SK-N-SH (cell line): ENCODE data around the gene PHF21A. TPM values are rescaled to one million over a fixed set of nuclear protein-coding genes. Genes with fewer than 3 reads are reported as not detected.

ENCODE experiments used
- CTCF ChIA-PET: fragments of 300-600, 350-600 bp; formaldehyde crosslinking; extraction: SDS; loops from one replicate; lab custom pipeline; 2021; lab: Yijun Ruan, JAX
- POLR2A ChIA-PET: fragments of 350-600 bp; sonication (Branson Sonifier 250); formaldehyde crosslinking; extraction: SDS; loops from one replicate; lab custom pipeline; 2020; ENCODE audit warnings: antibody characterized with exemption, inconsistent platforms; lab: Yijun Ruan, JAX
- DNase-seq: peaks from one replicate; pipeline ENCODE4 v3.0.0; 2012
- H2AFZ ChIP-seq: fragments of 200-600 bp; sonication (generic); 2 replicates; pipeline ENCODE4 v1.8.1; 2016; ENCODE audit warnings: antibody characterized with exemption, mild to moderate bottlenecking, low read depth
- H3F3A ChIP-seq: fragments of 200-600 bp; sonication (generic); replicated peaks from 2 replicates; pipeline ENCODE3; 2016; ENCODE audit warnings: antibody characterized with exemption, mild to moderate bottlenecking; ENCODE audit not compliant: insufficient read depth
- H3K27ac ChIP-seq, 2 experiments: fragments of 200-500 bp in 1 of 2; fragments of 200-600 bp in 1 of 2; sonication (Bioruptor generic) in 1 of 2; sonication (generic), shearing (Covaris generic) in 1 of 2; 2 replicates each; pipeline versions ENCODE4 v1.5.1 to v1.6.1; 2014 to 2016; ENCODE audit warnings: low read depth in 2 of 2, inconsistent platforms in 1 of 2, low read length in 1 of 2, mild to moderate bottlenecking in 1 of 2, mixed read lengths in 1 of 2
- H3K27me3 ChIP-seq: fragments of 200-600 bp; sonication (generic), shearing (Covaris generic); 2 replicates; pipeline ENCODE4 v1.6.1; 2016; ENCODE audit warnings: mixed run types; ENCODE audit not compliant: insufficient read depth
- H3K36me3 ChIP-seq, 2 experiments: fragments of 200-500 bp in 1 of 2; fragments of 200-600 bp in 1 of 2; sonication (Bioruptor generic) in 1 of 2; sonication (generic) in 1 of 2; replicated peaks in 1 of 2; 2 replicates each; pipeline versions ENCODE3 to v1.5.1; 2014 to 2016; ENCODE audit warnings: low read length in 1 of 2, mild to moderate bottlenecking in 1 of 2; ENCODE audit not compliant: insufficient read depth in 2 of 2, control insufficient read depth in 1 of 2
- H3K4me1 ChIP-seq, 2 experiments: fragments of 200-500 bp in 1 of 2; fragments of 200-600 bp in 1 of 2; sonication (Bioruptor generic) in 1 of 2; sonication (generic), shearing (Covaris generic) in 1 of 2; 2 replicates each; pipeline versions ENCODE4 v1.5.1 to v1.6.1; 2014 to 2016; ENCODE audit warnings: low read depth in 1 of 2, low read length in 1 of 2, mixed run types in 1 of 2; ENCODE audit not compliant: insufficient read depth in 2 of 2, control insufficient read depth in 1 of 2
- H3K4me2 ChIP-seq: fragments of 200-600 bp; sonication (generic), shearing (Covaris generic); 2 replicates; pipeline ENCODE4 v1.6.1; 2017; ENCODE audit warnings: mixed run types
- H3K4me3 ChIP-seq, 2 experiments: fragments of 200-500 bp in 1 of 2; fragments of 200-600 bp in 1 of 2; sonication (Bioruptor generic) in 1 of 2; sonication (generic), shearing (Covaris generic) in 1 of 2; 2 replicates each; pipeline versions ENCODE4 v1.5.1 to v1.8.1; 2014 to 2016; ENCODE audit warnings: low read depth in 2 of 2, inconsistent platforms in 1 of 2, low read length in 1 of 2, mild to moderate bottlenecking in 1 of 2, mixed read lengths in 1 of 2, moderate library complexity in 1 of 2
- H3K79me2 ChIP-seq: fragments of 200-600 bp; sonication (generic); 2 replicates; pipeline ENCODE4 v1.8.1; 2017; ENCODE audit warnings: mild to moderate bottlenecking; ENCODE audit not compliant: insufficient read depth
- H3K9ac ChIP-seq: fragments of 200-600 bp; sonication (generic); 2 replicates; pipeline ENCODE4 v1.6.1; 2017; ENCODE audit warnings: mixed run types
- H3K9me2 ChIP-seq: fragments of 200-600 bp; sonication (generic); 2 replicates; pipeline ENCODE4 v1.6.1; 2017; ENCODE audit warnings: mixed run types
- H3K9me3 ChIP-seq: fragments of 200-600 bp; sonication (generic); 2 replicates; pipeline ENCODE4 v1.6.1; 2017; ENCODE audit warnings: mixed run types, mild to moderate bottlenecking, moderate library complexity
- H4K20me1 ChIP-seq: fragments of 200-600 bp; sonication (generic); 2 replicates; pipeline ENCODE4 v1.6.1; 2017; ENCODE audit warnings: mild to moderate bottlenecking, mixed run types; ENCODE audit not compliant: insufficient read depth
- FOSL2 ChIP-seq: IDR thresholded peaks from 2 replicates; pipeline ENCODE4 v1.4.0; 2012; ENCODE audit warnings: low read depth, mild to moderate bottlenecking, moderate library complexity, borderline replicate concordance
- FOXJ3 ChIP-seq: sonication (generic); formaldehyde crosslinking; IDR thresholded peaks from 2 replicates; pipeline ENCODE4 v1.5.1; 2020; ENCODE audit warnings: mild to moderate bottlenecking, missing genetic modification reagents
- FOXM1 ChIP-seq: IDR thresholded peaks from 2 replicates; pipeline ENCODE4 v1.4.0; 2012; ENCODE audit warnings: low read depth, mild to moderate bottlenecking
- GABPA ChIP-seq: IDR thresholded peaks from 2 replicates; pipeline ENCODE4 v1.4.0; 2012; ENCODE audit warnings: low read depth, mild to moderate bottlenecking
- MEF2A ChIP-seq: IDR thresholded peaks from 2 replicates; pipeline ENCODE4 v1.4.0; 2012; ENCODE audit warnings: low read depth, borderline replicate concordance
- MXI1 ChIP-seq: IDR thresholded peaks from 2 replicates; pipeline ENCODE4 v1.6.1; 2012; ENCODE audit warnings: mild to moderate bottlenecking, low read depth, low read length, improper control_type of control experiment
- NFIC ChIP-seq: IDR thresholded peaks from 2 replicates; pipeline ENCODE4 v1.4.0; 2012; ENCODE audit warnings: borderline replicate concordance
- RAD21 ChIP-seq: IDR thresholded peaks from 2 replicates; pipeline ENCODE4 v1.6.1; 2012; ENCODE audit warnings: mild to moderate bottlenecking, low read length
- REST ChIP-seq: IDR thresholded peaks from 2 replicates; pipeline ENCODE4 v1.6.1; 2012; ENCODE audit warnings: mild to moderate bottlenecking, low read depth, low read length, moderate library complexity
- RXRA ChIP-seq: IDR thresholded peaks from 2 replicates; pipeline ENCODE4 v1.4.0; 2012; ENCODE audit warnings: low read depth, mild to moderate bottlenecking, borderline replicate concordance
- SIN3A ChIP-seq: IDR thresholded peaks from 2 replicates; pipeline ENCODE4 v1.6.1; 2012; ENCODE audit warnings: low read depth, mild to moderate bottlenecking, low read length, moderate library complexity, borderline replicate concordance
- TAF1 ChIP-seq: IDR thresholded peaks from 2 replicates; pipeline ENCODE4 v1.6.1; 2012; ENCODE audit warnings: low read depth, mild to moderate bottlenecking, low read length, moderate library complexity, borderline replicate concordance
- TCF12 ChIP-seq: IDR thresholded peaks from 2 replicates; pipeline ENCODE4 v1.4.0; 2012
- TEAD4 ChIP-seq: IDR thresholded peaks from 2 replicates; pipeline ENCODE4 v1.4.0; 2012; ENCODE audit warnings: mild to moderate bottlenecking, borderline replicate concordance; ENCODE audit not compliant: insufficient read depth
- WGBS: methylation state at CpG from one replicate; pipeline ENCODE4 v1.1.6; 2017; ENCODE audit warnings: low lambda C conversion rate; 5-methylcytosine and 5-hydroxymethylcytosine counted together
- polyA plus RNA-seq, 3 experiments: library from polyadenylated mRNA; depleted of rRNA; stranded (reverse); fragments of >200 nt; gene quantifications; 2 replicates each; pipeline ENCODE4 v1.2.3, GENCODE V29; 2012

PHF21A gene
- polyA plus RNA-seq, 1 of the 3 experiments (the other 2 are of a cell fraction) = 18.8 TPM

GRCh38 chr11:45935349-45936064 is 185.7 kb downstream of the PHF21A start:
- ChIA-PET CTCF (interaction anchor here (0.9 to 2.0 kb wide), 3 partner anchors 13 to 63 kb away, joined by 3 to 8 read pairs (median 5); no protein-coding TSS in a partner anchor), POLR2A (no interaction called here)
- no peaks in the 10 kb centered on the region for H3K9me3 ChIP-seq
- H4K20me1 ChIP-seq = no peaks in the 10 kb centered on the region
- DNase-seq = no peak
- no peak for TF ChIP-seq FOSL2
- no peak for TF ChIP-seq TAF1
- TF ChIP-seq FOXM1 = no peak
- TF ChIP-seq REST = no peak
- TF ChIP-seq RAD21 = no peak
- TF ChIP-seq TCF12 = no peak
- TF ChIP-seq RXRA = no peak
- TF ChIP-seq TEAD4 = no peak
- no peak for TF ChIP-seq GABPA
- TF ChIP-seq NFIC = no peak
- no peaks in the 10 kb centered on the region; a peak in 1 of 4 replicates for H3K4me1 ChIP-seq
- H3F3A ChIP-seq = no peaks in the 10 kb centered on the region
- H3K27me3 ChIP-seq = no peaks in the 10 kb centered on the region
- H3K9me2 ChIP-seq = no peaks in the 10 kb centered on the region
- H3K27ac ChIP-seq = no peak overlapping the region
- no peak overlapping the region for H3K4me3 ChIP-seq
- no peak overlapping the region for H2AFZ ChIP-seq
- H3K4me2 ChIP-seq = no peak overlapping the region
- no peak overlapping the region for H3K9ac ChIP-seq
- 91% methylated on average over 7 of the region's 8 CpGs for WGBS
- H3K79me2 ChIP-seq = no peaks in the 10 kb centered on the region
- peaks cover 22 to 51% of the 10 kb centered on the region in 2 experiments for H3K36me3 ChIP-seq

- WGBS = 82% methylated on average over 11 of the region's 12 CpGs
- DNase-seq = no peak
Measured at GRCh38 chr11:45934580-45935318, 186.5 kb downstream of the PHF21A start.

More at GRCh38 chr11:45934580-45935318, 186.5 kb downstream of the PHF21A start:
- POLR2A ChIA-PET = interaction anchor here (0.7 kb wide), 1 partner anchor 74 kb away, joined by 3 read pairs; no protein-coding TSS in a partner anchor
- H3K9me3 ChIP-seq = no peaks in the 10 kb centered on the region
- no peak overlapping the region for H3K4me3 ChIP-seq
- TF ChIP-seq MXI1 = no peak
- TF ChIP-seq MEF2A = no peak
- no peak for TF ChIP-seq SIN3A
- TF ChIP-seq RAD21 = no peak
- TF ChIP-seq FOXJ3 (CRISPR knock-in tag) = no peak
- H3K36me3 ChIP-seq = peaks cover 22 to 51% of the 10 kb centered on the region in 2 experiments
- H3F3A ChIP-seq = no peaks in the 10 kb centered on the region
- no peaks in the 10 kb centered on the region for H3K27me3 ChIP-seq
- H3K4me1 ChIP-seq = peaks cover 0 to 5% of the 10 kb centered on the region in 2 experiments; a peak in 1 of 4 replicates
- no peak overlapping the region for H2AFZ ChIP-seq
- H3K9ac ChIP-seq = no peak overlapping the region
- CTCF ChIA-PET = interaction anchor here (2.0 kb wide), 1 partner anchor 30 kb away, joined by 8 read pairs; no protein-coding TSS in a partner anchor
- no peak overlapping the region; a peak in 1 of 4 replicates for H3K27ac ChIP-seq
- H3K79me2 ChIP-seq = no peaks in the 10 kb centered on the region
- no peaks in the 10 kb centered on the region for H3K9me2 ChIP-seq
- H4K20me1 ChIP-seq = no peaks in the 10 kb centered on the region
- H3K4me2 ChIP-seq = no peak overlapping the region
